Measurements from ENCODE around the gene GUCY2C. TPM values are rescaled to one million over a fixed set of nuclear protein-coding genes. Genes with fewer than 3 reads are reported as not detected.
A peak's percentile ranks its signal among the peaks of the same experiment; 100 is the strongest.
"Not testable (repeated sequence)": the region's sequence is repeated elsewhere in the genome, so short reads cannot be mapped to it uniquely, and the experiment has no call there.

Gene GUCY2C
- total RNA-seq, 1 donor from 2014 or later = not detected

DNA sequence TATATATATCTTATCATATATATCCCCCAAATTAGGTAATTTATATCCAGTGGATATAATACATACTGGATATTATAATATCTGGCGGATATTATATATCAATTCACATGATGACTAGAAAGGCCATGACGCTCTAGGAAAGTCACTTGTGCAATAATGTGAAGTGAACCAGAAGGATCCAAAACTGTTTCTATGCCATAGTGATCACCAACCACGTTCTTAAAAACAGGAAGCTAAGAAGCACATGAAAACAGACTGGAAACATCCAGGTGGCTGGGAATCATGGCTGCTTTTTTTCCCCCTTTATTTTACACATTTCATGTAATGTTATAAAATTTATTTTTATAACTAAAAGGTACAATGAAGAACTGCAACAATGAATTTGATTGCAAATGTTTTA is 1.4 kb downstream of the GUCY2C start:
- TF ChIP-seq, protein P1, sequence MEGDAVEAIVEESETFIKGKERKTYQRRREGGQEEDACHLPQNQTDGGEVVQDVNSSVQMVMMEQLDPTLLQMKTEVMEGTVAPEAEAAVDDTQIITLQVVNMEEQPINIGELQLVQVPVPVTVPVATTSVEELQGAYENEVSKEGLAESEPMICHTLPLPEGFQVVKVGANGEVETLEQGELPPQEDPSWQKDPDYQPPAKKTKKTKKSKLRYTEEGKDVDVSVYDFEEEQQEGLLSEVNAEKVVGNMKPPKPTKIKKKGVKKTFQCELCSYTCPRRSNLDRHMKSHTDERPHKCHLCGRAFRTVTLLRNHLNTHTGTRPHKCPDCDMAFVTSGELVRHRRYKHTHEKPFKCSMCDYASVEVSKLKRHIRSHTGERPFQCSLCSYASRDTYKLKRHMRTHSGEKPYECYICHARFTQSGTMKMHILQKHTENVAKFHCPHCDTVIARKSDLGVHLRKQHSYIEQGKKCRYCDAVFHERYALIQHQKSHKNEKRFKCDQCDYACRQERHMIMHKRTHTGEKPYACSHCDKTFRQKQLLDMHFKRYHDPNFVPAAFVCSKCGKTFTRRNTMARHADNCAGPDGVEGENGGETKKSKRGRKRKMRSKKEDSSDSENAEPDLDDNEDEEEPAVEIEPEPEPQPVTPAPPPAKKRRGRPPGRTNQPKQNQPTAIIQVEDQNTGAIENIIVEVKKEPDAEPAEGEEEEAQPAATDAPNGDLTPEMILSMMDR (IDR thresholded peaks at IDR 0.05) = no peak
- no peak overlapping the region for H3K27ac ChIP-seq
- intact Hi-C loops (cut with DNase I) = no loop called here
- ATAC-seq (no peak), DNase-seq (no peak)
- H3K4me1 ChIP-seq = no peaks in the 10 kb centered on the region
- no peak overlapping the region for H3K4me3 ChIP-seq
- H3K36me3 ChIP-seq = no peaks in the 10 kb centered on the region
- H3K27me3 ChIP-seq = no peaks in the 10 kb centered on the region
- no peaks in the 10 kb centered on the region for H3K9me3 ChIP-seq

GRCh38 chr12:14694145-14694714 is 2.2 kb downstream of the GUCY2C start:
- ATAC-seq (no peak), DNase-seq (no peak)
- H3K9me3 ChIP-seq = no peaks in the 10 kb centered on the region
- H3K27me3 ChIP-seq = no peaks in the 10 kb centered on the region
- TF ChIP-seq, protein P1 (IDR thresholded peaks at IDR 0.05) = no peak
- no peaks in the 10 kb centered on the region for H3K4me1 ChIP-seq
- H3K4me3 ChIP-seq = no peak overlapping the region
- intact Hi-C loops (cut with DNase I) = no loop called here
- no peaks in the 10 kb centered on the region for H3K36me3 ChIP-seq
- H3K27ac ChIP-seq = no peak overlapping the region

DNA sequence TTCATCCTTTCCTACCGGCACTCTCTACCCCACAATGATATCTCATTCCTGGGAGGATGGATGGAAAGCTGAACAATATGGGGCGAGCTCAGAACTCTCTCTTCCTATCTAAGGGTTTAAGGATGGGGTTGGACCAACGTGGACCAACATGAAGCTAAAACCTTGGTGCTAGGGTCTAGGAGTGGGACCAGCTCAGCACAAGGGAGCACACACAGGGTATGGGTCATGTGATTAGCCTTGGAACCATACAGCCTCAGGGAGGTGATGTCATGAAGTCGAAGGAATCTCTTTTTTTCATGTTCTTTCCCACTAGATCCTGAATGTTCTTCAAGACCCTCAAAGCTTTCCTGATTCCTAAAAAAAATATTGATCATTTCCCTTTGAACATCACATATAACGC is 3.3 kb downstream of the GUCY2C start:
- TF ChIP-seq, protein P1 (IDR thresholded peaks at IDR 0.05) = no peak
- H3K27ac ChIP-seq = no peak overlapping the region
- H3K4me1 ChIP-seq = no peaks in the 10 kb centered on the region
- no peak overlapping the region for H3K4me3 ChIP-seq
- intact Hi-C loops (cut with DNase I) = no loop called here
- DNase-seq = no peak
- H3K36me3 ChIP-seq = no peaks in the 10 kb centered on the region
- no peak for ATAC-seq
- H3K9me3 ChIP-seq = no peaks in the 10 kb centered on the region
- H3K27me3 ChIP-seq = no peaks in the 10 kb centered on the region

DNA sequence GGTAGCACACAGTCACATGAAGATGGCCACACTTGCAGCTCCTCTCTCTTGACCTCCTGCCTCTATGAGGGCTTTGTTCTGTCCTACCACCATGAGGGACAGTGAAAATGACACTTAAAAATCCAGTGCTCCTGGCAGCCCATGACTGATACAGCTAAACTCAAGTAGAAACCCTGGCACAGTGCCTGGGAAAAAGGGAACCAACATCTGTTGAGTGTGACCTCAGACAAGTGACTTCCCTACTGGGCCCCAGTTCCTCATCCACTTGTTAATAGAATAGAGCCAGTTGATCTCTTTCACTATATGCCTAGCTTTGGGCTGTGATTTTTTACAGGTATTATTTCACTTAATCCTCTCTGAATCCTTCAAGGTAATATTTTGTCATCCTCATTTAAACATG is 4.8 kb downstream of the GUCY2C start:
- Histone ChIP-seq H3K36me3 (no peaks in the 10 kb centered on the region), H3K27ac (no peak overlapping the region), H3K27me3 (no peaks in the 10 kb centered on the region), H3K9me3 (no peaks in the 10 kb centered on the region), H3K4me1 (no peaks in the 10 kb centered on the region), H3K4me3 (no peak overlapping the region)
- no peak for DNase-seq
- TF ChIP-seq, protein P1 (IDR thresholded peaks at IDR 0.05) = no peak
- peak; percentile 96 for ATAC-seq
- intact Hi-C loops (cut with DNase I) = no loop called here

DNA sequence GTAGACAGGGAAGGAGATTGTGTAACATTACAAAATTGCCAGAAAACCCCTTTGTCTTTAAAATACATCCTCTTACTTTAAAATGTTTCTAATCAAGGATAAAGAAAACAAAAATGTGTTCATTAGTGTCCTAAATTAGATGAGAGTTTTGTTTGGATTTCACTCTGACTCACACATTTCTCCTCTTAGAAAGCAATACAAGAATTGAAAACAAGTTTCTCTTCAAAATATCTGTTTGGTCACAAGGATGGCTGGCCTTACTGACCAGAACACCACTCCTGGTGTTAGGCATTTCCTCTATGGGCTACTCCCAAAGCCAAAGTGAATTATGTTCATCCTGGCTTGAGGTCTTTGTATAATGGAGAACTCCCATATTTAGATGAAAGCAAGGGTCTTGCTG is 6.4 kb downstream of the GUCY2C start:
- H3K27ac ChIP-seq = no peak overlapping the region
- no peaks in the 10 kb centered on the region for H3K9me3 ChIP-seq
- H3K4me1 ChIP-seq = no peaks in the 10 kb centered on the region
- no peak for ATAC-seq
- intact Hi-C loops (cut with DNase I) = no loop called here
- H3K27me3 ChIP-seq = no peaks in the 10 kb centered on the region
- no peak overlapping the region for H3K4me3 ChIP-seq
- TF ChIP-seq, protein P1 (IDR thresholded peaks at IDR 0.05) = no peak
- no peaks in the 10 kb centered on the region for H3K36me3 ChIP-seq
- no peak for DNase-seq

- Histone ChIP-seq H3K4me3 (no peak overlapping the region), H3K4me1 (no peaks in the 10 kb centered on the region), H3K9me3 (no peaks in the 10 kb centered on the region), H3K27ac (no peak overlapping the region), H3K27me3 (no peaks in the 10 kb centered on the region), H3K36me3 (no peaks in the 10 kb centered on the region)
- no peak for DNase-seq
- ATAC-seq = no peak
- TF ChIP-seq, protein P1 (IDR thresholded peaks at IDR 0.05) = no peak
- intact Hi-C loops (cut with DNase I) = no loop called here
Observed at GRCh38 chr12:14689144-14689543, 7.3 kb downstream of the GUCY2C start.

DNA sequence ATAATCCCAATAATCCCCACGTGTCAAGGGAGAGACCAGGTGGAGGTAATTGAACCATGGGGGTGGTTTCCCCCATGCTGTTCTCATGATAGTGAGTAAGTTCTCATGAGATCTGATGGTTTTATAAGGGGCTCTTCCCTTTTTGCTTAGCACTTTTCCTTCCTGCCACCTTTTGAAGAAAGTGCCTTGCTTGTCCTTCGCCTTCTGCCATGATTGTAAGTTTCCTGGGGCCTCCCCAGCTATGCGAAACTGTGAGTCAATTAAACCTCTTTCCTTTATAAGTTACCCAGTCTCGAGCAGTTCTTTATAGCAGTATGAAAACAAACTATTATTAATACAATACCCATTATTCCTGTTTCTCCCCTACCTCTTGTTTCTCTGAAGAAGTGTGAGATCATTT is 14.2 kb downstream of the GUCY2C start:
- ATAC-seq; DNase-seq; intact Hi-C loops (cut with DNase I): not testable (repeated sequence)

More for the DNA sequence above, 14.2 kb downstream of the GUCY2C start:
- not testable (repeated sequence) for H3K36me3 ChIP-seq, H3K9me3 ChIP-seq, H3K27ac ChIP-seq, H3K4me3 ChIP-seq, H3K4me1 ChIP-seq, H3K27me3 ChIP-seq

Measured in upper lobe of right lung (tissue), 1 donor.